H1 (cell line): Measurements from ENCODE around the gene FAM50B. TPM values are rescaled to one million over a fixed set of nuclear protein-coding genes. Genes with fewer than 3 reads are reported as not detected.

ENCODE experiments used
- CTCF ChIA-PET: fragments of 300-600 bp; sonication (Branson Sonifier 250); formaldehyde crosslinking; loops from one replicate; lab custom pipeline; 2021; ENCODE audit not compliant: partially characterized antibody; lab: Charles Lee
- POLR2A ChIA-PET: fragments of 300-600 bp; sonication (Branson Sonifier 250); formaldehyde crosslinking; loops from one replicate; lab custom pipeline; 2021; ENCODE audit warnings: inconsistent platforms; ENCODE audit not compliant: partially characterized antibody; lab: Charles Lee
- DNase-seq, 2 experiments: peaks; one replicate each; pipeline versions ENCODE4 v3.0.0 to v3.0.0-alpha.2; 2010 to 2022; ENCODE audit warnings: low spot score in 2 of 2, low read depth in 1 of 2, mixed read lengths in 1 of 2
- FAIRE-seq: peaks from 2 replicates; lab custom pipeline; 2011; peaks lifted over from hg19 to GRCh38; lab: Jason Lieb, UNC
- H2AFZ ChIP-seq: 2 replicates; pipeline ENCODE4 v1.8.1; 2012; ENCODE audit warnings: low read length, inconsistent platforms
- H2AK5ac ChIP-seq: 2 replicates; pipeline ENCODE4 v1.6.1; 2013; ENCODE audit warnings: low read depth, low read length
- H2BK120ac ChIP-seq: replicated peaks from 2 replicates; pipeline ENCODE3; 2013; ENCODE audit warnings: low read depth, low read length, inconsistent platforms
- H2BK12ac ChIP-seq: 2 replicates; pipeline ENCODE4 v1.6.1; 2013; ENCODE audit warnings: low read depth, low read length
- H2BK15ac ChIP-seq: 2 replicates; pipeline ENCODE4 v1.6.1; 2013; ENCODE audit warnings: low read length
- H2BK20ac ChIP-seq: 2 replicates; pipeline ENCODE4 v1.6.1; 2013; ENCODE audit warnings: low read length
- H2BK5ac ChIP-seq: 2 replicates; pipeline ENCODE4 v1.6.1; 2013; ENCODE audit warnings: low read depth, low read length
- H3K14ac ChIP-seq: 2 replicates; pipeline ENCODE4 v1.6.1; 2013; ENCODE audit warnings: inconsistent platforms; ENCODE audit not compliant: insufficient read length
- H3K18ac ChIP-seq: 2 replicates; pipeline ENCODE4 v1.6.1; 2013; ENCODE audit warnings: low read length; ENCODE audit errors: extremely low read depth
- H3K23ac ChIP-seq: 2 replicates; pipeline ENCODE4 v1.6.1; 2013; ENCODE audit warnings: inconsistent platforms; ENCODE audit not compliant: insufficient read length
- H3K23me2 ChIP-seq: 2 replicates; pipeline ENCODE4 v1.6.1; 2013; ENCODE audit warnings: low read depth, low read length
- H3K27ac ChIP-seq: 2 replicates; pipeline ENCODE4 v1.6.1; 2011; ENCODE audit warnings: low read depth, low read length, inconsistent platforms
- H3K27me3 ChIP-seq, 4 experiments: replicated peaks in 1 of 4; 1 replicate in 1 of 4; 2 replicates in 3 of 4; pipeline versions ENCODE4 v1.6.1 to v1.8.1; 2011 to 2013; ENCODE audit warnings: low read length in 3 of 4, mild to moderate bottlenecking in 3 of 4, inconsistent platforms in 2 of 4, mixed read lengths in 2 of 4, moderate library complexity in 1 of 4; ENCODE audit not compliant: control insufficient read depth in 3 of 4, insufficient read depth in 3 of 4; ENCODE audit errors: extremely low read depth in 1 of 4
- H3K36me3 ChIP-seq, 4 experiments: 2 replicates each; pipeline versions ENCODE4 v1.6.1 to v1.8.1; 2011 to 2013; ENCODE audit warnings: mild to moderate bottlenecking in 4 of 4, low read length in 3 of 4, moderate library complexity in 2 of 4, control low read depth in 1 of 4, inconsistent platforms in 1 of 4; ENCODE audit not compliant: insufficient read depth in 4 of 4, control insufficient read depth in 2 of 4
- H3K4ac ChIP-seq: replicated peaks from 2 replicates; pipeline ENCODE3; 2013; ENCODE audit warnings: low read length, low read depth, mixed read lengths, inconsistent platforms; ENCODE audit not compliant: insufficient read length
- H3K4me1 ChIP-seq, 4 experiments: replicated peaks in 1 of 4; 1 replicate in 1 of 4; 2 replicates in 3 of 4; pipeline versions ENCODE4 v1.6.1 to v1.8.1; 2011 to 2013; ENCODE audit warnings: low read length in 3 of 4, inconsistent platforms in 2 of 4, mixed read lengths in 1 of 4; ENCODE audit not compliant: insufficient read depth in 4 of 4, control insufficient read depth in 3 of 4
- H3K4me2 ChIP-seq, 2 experiments: 2 replicates each; pipeline versions ENCODE4 v1.6.1 to v1.8.1; 2011 to 2013; ENCODE audit warnings: low read depth in 2 of 2, low read length in 2 of 2, control low read depth in 1 of 2, inconsistent platforms in 1 of 2, mild to moderate bottlenecking in 1 of 2; ENCODE audit not compliant: insufficient read depth in 1 of 2
- H3K4me3 ChIP-seq, 4 experiments: fragments of 200-600, 300-600 bp in 1 of 4; sonication (generic), shearing (Covaris generic), sonication (Bioruptor Twin) in 1 of 4; 2 replicates each; pipeline versions ENCODE4 v1.5.1 to v1.8.1; 2011 to 2016; ENCODE audit warnings: low read length in 4 of 4, low read depth in 3 of 4, control low read depth in 2 of 4, inconsistent platforms in 2 of 4, mild to moderate bottlenecking in 2 of 4, mixed read lengths in 1 of 4, moderate library complexity in 1 of 4; ENCODE audit not compliant: insufficient read depth in 2 of 4; ENCODE audit errors: extremely low read depth in 1 of 4
- H3K56ac ChIP-seq: replicated peaks from 2 replicates; pipeline ENCODE3; 2013; ENCODE audit warnings: low read depth, mild to moderate bottlenecking, mixed read lengths, low read length, inconsistent platforms; ENCODE audit not compliant: insufficient read length
- H3K79me1 ChIP-seq: 2 replicates; pipeline ENCODE4 v1.6.1; 2013; ENCODE audit warnings: low read depth, low read length, control low read depth
- H3K79me2 ChIP-seq, 2 experiments: 2 replicates each; pipeline versions ENCODE4 v1.6.1 to v1.8.1; 2012 to 2013; ENCODE audit warnings: low read length in 2 of 2, mild to moderate bottlenecking in 2 of 2, inconsistent platforms in 1 of 2; ENCODE audit not compliant: insufficient read depth in 2 of 2, control insufficient read depth in 1 of 2
- H3K9ac ChIP-seq, 4 experiments: replicated peaks in 1 of 4; 1 replicate in 1 of 4; 2 replicates in 3 of 4; pipeline versions ENCODE4 v1.6.1 to v1.8.1; 2011 to 2013; ENCODE audit warnings: low read depth in 3 of 4, low read length in 3 of 4, control low read depth in 2 of 4, mild to moderate bottlenecking in 2 of 4, moderate library complexity in 2 of 4, inconsistent platforms in 1 of 4; ENCODE audit errors: extremely low read depth in 1 of 4
- H3K9me3 ChIP-seq, 2 experiments: 2 replicates each; pipeline versions ENCODE4 v1.6.1 to v1.8.1; 2012 to 2013; ENCODE audit warnings: mild to moderate bottlenecking in 2 of 2, moderate library complexity in 2 of 2, control low read depth in 1 of 2, inconsistent platforms in 1 of 2, low read depth in 1 of 2, low read length in 1 of 2, mixed read lengths in 1 of 2; ENCODE audit not compliant: insufficient read depth in 2 of 2
- H4K20me1 ChIP-seq, 2 experiments: replicated peaks in 1 of 2; 2 replicates each; pipeline versions ENCODE3 to v1.8.1; 2011 to 2013; ENCODE audit warnings: inconsistent platforms in 2 of 2, low read length in 2 of 2, mild to moderate bottlenecking in 1 of 2; ENCODE audit not compliant: insufficient read depth in 2 of 2, control insufficient read depth in 1 of 2
- H4K5ac ChIP-seq: 2 replicates; pipeline ENCODE4 v1.6.1; 2013; ENCODE audit warnings: low read length, low read depth, mixed read lengths, inconsistent platforms; ENCODE audit not compliant: insufficient read length
- H4K8ac ChIP-seq: 2 replicates; pipeline ENCODE4 v1.8.0; 2013; ENCODE audit warnings: mild to moderate bottlenecking, moderate library complexity, low read length, inconsistent platforms; ENCODE audit not compliant: insufficient read depth; ENCODE audit errors: extremely low read depth
- H4K91ac ChIP-seq: replicated peaks from 2 replicates; pipeline ENCODE3; 2013; ENCODE audit warnings: low read length, mixed read lengths, inconsistent platforms; ENCODE audit not compliant: insufficient read length
- CHD1 ChIP-seq: IDR thresholded peaks from 2 replicates; pipeline ENCODE4 v1.6.1; 2012; ENCODE audit warnings: low read depth, low read length, improper control_type of control experiment
- EZH2 ChIP-seq: fragments of 200-600 bp; sonication (generic); IDR thresholded peaks from 2 replicates; pipeline ENCODE4 v1.7.1; 2012; ENCODE audit warnings: low read depth, mild to moderate bottlenecking, moderate library complexity, low read length, inconsistent platforms; ENCODE audit not compliant: severe bottlenecking
- JUN ChIP-seq: IDR thresholded peaks from 2 replicates; pipeline ENCODE4 v1.6.1; 2011; ENCODE audit warnings: low read depth, mild to moderate bottlenecking, improper control_type of control experiment, low read length
- RAD21 ChIP-seq, 2 experiments: IDR thresholded peaks in 1 of 2; conservative IDR thresholded peaks in 1 of 2; 2 replicates each; pipeline ENCODE4 v1.6.1; 2011; ENCODE audit warnings: low read depth in 2 of 2, low read length in 2 of 2, improper control_type of control experiment in 1 of 2, inconsistent platforms in 1 of 2, mild to moderate bottlenecking in 1 of 2, moderate library complexity in 1 of 2
- RNF2 ChIP-seq: fragments of 200-900, 300-1000 bp; sonication (generic); IDR thresholded peaks from 2 replicates; pipeline ENCODE4 v1.7.1; 2016; ENCODE audit warnings: borderline replicate concordance, low read depth, mild to moderate bottlenecking, antibody characterized with exemption, low read length; ENCODE audit not compliant: poor library complexity, severe bottlenecking; ENCODE audit errors: missing control alignments
- RXRA ChIP-seq: IDR thresholded peaks from 2 replicates; pipeline ENCODE4 v1.6.1; 2011; ENCODE audit warnings: low read depth, mild to moderate bottlenecking, low read length, moderate library complexity; ENCODE audit not compliant: insufficient read depth
- SAP30 ChIP-seq: fragments of 300-600 bp; sonication (generic); IDR thresholded peaks from 2 replicates; pipeline ENCODE4 v1.7.1; 2012; ENCODE audit warnings: low read length, moderate library complexity, mild to moderate bottlenecking, inconsistent platforms; ENCODE audit not compliant: insufficient read depth, insufficient replicate concordance
- SP1 ChIP-seq: IDR thresholded peaks from 2 replicates; pipeline ENCODE4 v1.6.1; 2011; ENCODE audit warnings: low read depth, low read length
- WGBS, 2 experiments: shearing (Covaris generic) in 1 of 2; methylation state at CpG; one replicate each; pipeline versions ENCODE4 v1.1.6 to v1.1.7; 2013 to 2015; ENCODE audit warnings: low lambda C conversion rate in 2 of 2, mixed read lengths in 2 of 2, inconsistent platforms in 1 of 2, low coverage in 1 of 2, missing lambda C conversion rate in 1 of 2; ENCODE audit not compliant: insufficient replicate concordance in 2 of 2, insufficient coverage in 1 of 2, insufficient read length in 1 of 2; ENCODE audit errors: extremely low coverage in 1 of 2, missing lambda C conversion rate in 1 of 2; 5-methylcytosine and 5-hydroxymethylcytosine counted together
- polyA plus RNA-seq, 7 experiments: library from polyadenylated mRNA; depleted of rRNA in 3 of 7; stranded (reverse) in 5 of 7; unstranded in 2 of 7; fragments of >200 nt in 5 of 7; fragments of 200-250 nt in 2 of 7; gene quantifications; 1 replicate in 5 of 7; 2 replicates in 1 of 7; 4 replicates in 1 of 7; pipeline versions ENCODE4 v1.2.1 to v1.2.3, GENCODE V29; 2011 to 2013; ENCODE audit warnings: missing spikeins in 2 of 7, mixed read lengths in 2 of 7
- total RNA-seq: library from RNA; stranded (reverse); fragmentation: NEBNext Ultra II Directional; extraction: Animal tissue kit (Norgen Biotek cat#: 25700); gene quantifications from 2 replicates; pipeline ENCODE4 v1.2.1, GENCODE V29; 2021
- TF ChIP-seq, protein P1 (sequence below): IDR thresholded peaks from 2 replicates; pipeline ENCODE4 v1.6.1; 2012; ENCODE audit warnings: inconsistent platforms
- TF ChIP-seq, protein P2 (sequence below): IDR thresholded peaks from 2 replicates; pipeline ENCODE4 v1.6.1; 2011; ENCODE audit warnings: low read depth, mild to moderate bottlenecking, low read length; ENCODE audit not compliant: insufficient read depth

FAM50B gene
- total and polyA plus RNA-seq, 2 of the 8 experiments (the other 6 are each of a cell fraction or from before 2014, with no cell fraction given): 3.1 to 3.2 TPM

DNA sequence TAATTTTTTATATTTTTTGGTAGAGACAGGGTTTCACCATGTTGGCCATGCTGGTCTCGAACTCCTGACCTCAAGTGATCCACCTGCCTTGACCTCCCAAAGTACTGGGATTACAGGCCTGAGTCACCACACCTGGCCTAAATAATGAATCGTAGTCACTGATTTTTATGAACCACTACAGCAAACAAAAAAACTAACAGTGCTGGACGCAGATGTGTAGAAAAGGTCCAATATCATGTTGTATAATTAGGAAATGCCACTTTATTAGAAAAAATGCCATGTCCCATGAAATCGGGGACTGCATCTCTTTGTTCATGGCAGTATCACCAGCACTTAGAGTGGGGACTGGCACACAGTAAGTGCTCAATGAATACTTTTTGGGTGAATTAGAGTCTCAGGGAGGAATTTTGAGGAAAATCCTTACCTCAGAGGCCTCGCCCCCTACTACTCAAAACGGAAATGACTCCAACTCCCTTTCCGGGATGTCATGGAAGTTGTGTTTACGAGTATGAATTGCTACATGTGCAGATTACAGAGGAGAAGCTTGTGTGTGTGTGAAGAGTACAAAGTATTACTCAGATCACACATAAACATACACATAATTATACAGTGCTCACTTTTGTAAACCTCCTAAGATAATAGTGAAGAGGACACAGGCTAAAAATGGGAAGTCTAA lies 43.6 kb upstream of the FAM50B start:
- Histone ChIP-seq H3K4me3 (no peak overlapping the region), H4K91ac (no peak overlapping the region), H3K9ac (no peak overlapping the region), H3K27ac (no peak overlapping the region), H3K9me3 (no peaks in the 10 kb centered on the region), H3K27me3 (no peaks in the 10 kb centered on the region), H2AFZ (no peak overlapping the region), H2BK12ac (no peak overlapping the region), H3K4ac (no peak overlapping the region), H3K36me3 (no peaks in the 10 kb centered on the region), H4K8ac (no peak overlapping the region), H3K79me2 (no peaks in the 10 kb centered on the region), H3K23me2 (no peaks in the 10 kb centered on the region), H3K79me1 (no peaks in the 10 kb centered on the region), H2BK20ac (no peak overlapping the region), H2BK15ac (no peak overlapping the region), H3K56ac (no peak overlapping the region), H3K14ac (no peak overlapping the region), H2BK120ac (no peak overlapping the region), H3K4me2 (no peak overlapping the region), H2BK5ac (no peak overlapping the region), H2AK5ac (no peak overlapping the region), H3K18ac (no peak overlapping the region), H4K20me1 (no peaks in the 10 kb centered on the region), H3K4me1 (peaks cover 0 to 4% (median 2%) of the 10 kb centered on the region in 4 experiments; a peak in 4 of 7 replicates), H3K23ac (no peak overlapping the region), H4K5ac (no peak overlapping the region)
- 91% methylated on average over 8 of the region's 8 CpGs; no CpG with 5 or more reads in 1 of the 2 experiments for WGBS, 2 experiments
- CTCF ChIA-PET: interaction anchor here (1.0 to 1.4 kb wide), 2 partner anchors 21 to 60 kb away, joined by 3 read pairs; no protein-coding TSS in a partner anchor
- FAIRE-seq (no peak), DNase-seq (no peak)
- no peak for TF ChIP-seq RNF2
- TF ChIP-seq RXRA: no peak
- TF ChIP-seq EZH2: no peak
- TF ChIP-seq RAD21 (IDR thresholded peaks at IDR 0.05 in 1 of 2, conservative IDR thresholded peaks at IDR 0.05 in 1 of 2; ENCODE audit: low read depth in 2 of 2, low read length in 2 of 2): no peak
- no peak for TF ChIP-seq SP1
- TF ChIP-seq, protein P1, sequence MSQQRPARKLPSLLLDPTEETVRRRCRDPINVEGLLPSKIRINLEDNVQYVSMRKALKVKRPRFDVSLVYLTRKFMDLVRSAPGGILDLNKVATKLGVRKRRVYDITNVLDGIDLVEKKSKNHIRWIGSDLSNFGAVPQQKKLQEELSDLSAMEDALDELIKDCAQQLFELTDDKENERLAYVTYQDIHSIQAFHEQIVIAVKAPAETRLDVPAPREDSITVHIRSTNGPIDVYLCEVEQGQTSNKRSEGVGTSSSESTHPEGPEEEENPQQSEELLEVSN: no peak
- TF ChIP-seq JUN: no peak
- TF ChIP-seq SAP30: no peak
- no peak for TF ChIP-seq CHD1
- TF ChIP-seq, protein P2, sequence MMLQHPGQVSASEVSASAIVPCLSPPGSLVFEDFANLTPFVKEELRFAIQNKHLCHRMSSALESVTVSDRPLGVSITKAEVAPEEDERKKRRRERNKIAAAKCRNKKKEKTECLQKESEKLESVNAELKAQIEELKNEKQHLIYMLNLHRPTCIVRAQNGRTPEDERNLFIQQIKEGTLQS: no peak
- POLR2A ChIA-PET: no interaction called here
